C4-2B (cell line): ENCODE results near the gene HDDC2.

Experiments used
- ZFX ChIP-seq: fragments of 450-650 bp; IDR thresholded peaks from 2 replicates; pipeline ENCODE4 v1.6.1; 2017
- TF ChIP-seq, protein P1 (sequence below): fragments of 450-650 bp; conservative IDR thresholded peaks from 2 replicates; pipeline ENCODE4 v1.5.1; 2017; ENCODE audit warnings: mild to moderate bottlenecking

DNA sequence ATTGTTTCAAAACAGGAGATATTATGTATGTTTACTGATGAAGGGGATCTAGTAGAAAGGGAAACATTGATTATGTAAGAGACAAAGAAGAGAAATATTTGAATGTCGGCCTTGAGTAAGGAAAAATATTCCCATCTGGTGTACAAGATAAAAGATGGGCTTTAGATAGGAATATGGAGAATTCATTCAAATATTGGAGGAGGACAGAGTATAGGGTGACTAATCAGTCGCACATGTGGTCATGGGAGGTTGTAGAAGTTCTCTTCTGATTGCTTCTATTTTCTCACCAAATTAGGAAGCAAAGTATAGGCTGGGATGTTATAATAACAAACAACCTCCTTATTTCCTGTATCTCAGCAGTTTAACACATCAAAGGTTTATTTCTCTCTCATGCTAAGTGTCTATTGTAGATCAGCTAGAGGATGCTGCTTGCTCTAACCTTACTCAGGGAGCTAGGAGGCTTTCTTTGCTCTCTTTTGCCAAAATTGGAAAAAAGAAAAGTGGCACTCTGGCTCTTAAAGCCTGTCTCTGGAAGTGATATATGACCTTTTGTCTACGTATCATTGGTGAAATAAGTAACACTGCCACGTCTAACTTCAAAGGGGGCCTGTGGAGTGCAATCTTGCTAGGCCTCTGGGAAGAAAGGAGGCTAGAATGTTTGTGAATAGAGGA, 1.2 kb upstream of the HDDC2 start:
- TF ChIP-seq, protein P1, sequence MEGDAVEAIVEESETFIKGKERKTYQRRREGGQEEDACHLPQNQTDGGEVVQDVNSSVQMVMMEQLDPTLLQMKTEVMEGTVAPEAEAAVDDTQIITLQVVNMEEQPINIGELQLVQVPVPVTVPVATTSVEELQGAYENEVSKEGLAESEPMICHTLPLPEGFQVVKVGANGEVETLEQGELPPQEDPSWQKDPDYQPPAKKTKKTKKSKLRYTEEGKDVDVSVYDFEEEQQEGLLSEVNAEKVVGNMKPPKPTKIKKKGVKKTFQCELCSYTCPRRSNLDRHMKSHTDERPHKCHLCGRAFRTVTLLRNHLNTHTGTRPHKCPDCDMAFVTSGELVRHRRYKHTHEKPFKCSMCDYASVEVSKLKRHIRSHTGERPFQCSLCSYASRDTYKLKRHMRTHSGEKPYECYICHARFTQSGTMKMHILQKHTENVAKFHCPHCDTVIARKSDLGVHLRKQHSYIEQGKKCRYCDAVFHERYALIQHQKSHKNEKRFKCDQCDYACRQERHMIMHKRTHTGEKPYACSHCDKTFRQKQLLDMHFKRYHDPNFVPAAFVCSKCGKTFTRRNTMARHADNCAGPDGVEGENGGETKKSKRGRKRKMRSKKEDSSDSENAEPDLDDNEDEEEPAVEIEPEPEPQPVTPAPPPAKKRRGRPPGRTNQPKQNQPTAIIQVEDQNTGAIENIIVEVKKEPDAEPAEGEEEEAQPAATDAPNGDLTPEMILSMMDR: no peak
- no peak for TF ChIP-seq ZFX
